H9 (cell line): ENCODE data around the gene PROK1. TPM values are rescaled to one million over a fixed set of nuclear protein-coding genes. Genes with fewer than 3 reads are reported as not detected.

Experiments used
- DNase-seq: peaks from one replicate; pipeline ENCODE4 v3.0.0-alpha.2; 2017
- H2AFZ ChIP-seq: one replicate; pipeline ENCODE4 v1.6.1; 2013; ENCODE audit warnings: mild to moderate bottlenecking, low read length, control low read depth, moderate library complexity
- H2AK5ac ChIP-seq: 2 replicates; pipeline ENCODE4 v1.6.1; 2013; ENCODE audit warnings: low read length, control low read depth, mixed read lengths; ENCODE audit not compliant: insufficient read length
- H2BK120ac ChIP-seq: one replicate; pipeline ENCODE4 v1.6.1; 2013; ENCODE audit warnings: low read depth, mild to moderate bottlenecking, low read length, control low read depth, inconsistent platforms; ENCODE audit not compliant: poor library complexity, severe bottlenecking
- H2BK12ac ChIP-seq: 2 replicates; pipeline ENCODE4 v1.6.1; 2013; ENCODE audit warnings: low read length, control low read depth, mixed read lengths, low read depth; ENCODE audit not compliant: insufficient read length
- H2BK15ac ChIP-seq: 2 replicates; pipeline ENCODE4 v1.6.1; 2013; ENCODE audit warnings: low read depth, low read length, control low read depth
- H2BK20ac ChIP-seq: one replicate; pipeline ENCODE4 v1.6.1; 2013; ENCODE audit warnings: low read depth, mild to moderate bottlenecking, low read length, control low read depth, inconsistent platforms; ENCODE audit not compliant: poor library complexity, severe bottlenecking
- H2BK5ac ChIP-seq: 2 replicates; pipeline ENCODE4 v1.6.1; 2013; ENCODE audit warnings: low read length, control low read depth, mixed read lengths; ENCODE audit not compliant: insufficient read length
- H3K14ac ChIP-seq: 2 replicates; pipeline ENCODE4 v1.6.1; 2013; ENCODE audit warnings: low read length, control low read depth; ENCODE audit not compliant: insufficient read depth
- H3K18ac ChIP-seq: 2 replicates; pipeline ENCODE4 v1.6.1; 2013; ENCODE audit warnings: low read depth, mild to moderate bottlenecking, mixed read lengths, low read length, control low read depth; ENCODE audit not compliant: insufficient read length
- H3K23ac ChIP-seq: 2 replicates; pipeline ENCODE4 v1.6.1; 2013; ENCODE audit warnings: low read length, control low read depth, mixed read lengths, low read depth; ENCODE audit not compliant: insufficient read length
- H3K23me2 ChIP-seq: 2 replicates; pipeline ENCODE4 v1.6.1; 2013; ENCODE audit warnings: low read depth, mild to moderate bottlenecking, mixed read lengths, low read length, control low read depth; ENCODE audit not compliant: insufficient read length, poor library complexity, severe bottlenecking
- H3K27ac ChIP-seq: 2 replicates; pipeline ENCODE4 v1.5.1; 2013; ENCODE audit warnings: low read length, control low read depth, mixed read lengths, low read depth; ENCODE audit not compliant: insufficient read length
- H3K27me3 ChIP-seq: 2 replicates; pipeline ENCODE4 v1.6.1; 2013; ENCODE audit warnings: low read length, control low read depth, inconsistent platforms; ENCODE audit not compliant: insufficient read depth
- H3K4ac ChIP-seq: 2 replicates; pipeline ENCODE4 v1.6.1; 2013; ENCODE audit warnings: low read depth, mild to moderate bottlenecking, control low read depth, inconsistent platforms, low read length, moderate library complexity
- H3K4me1 ChIP-seq: 2 replicates; pipeline ENCODE4 v1.6.1; 2013; ENCODE audit warnings: low read length, control low read depth, inconsistent platforms; ENCODE audit not compliant: insufficient read depth
- H3K4me2 ChIP-seq: 2 replicates; pipeline ENCODE4 v1.6.1; 2013; ENCODE audit warnings: low read length, control low read depth, mixed read lengths; ENCODE audit not compliant: insufficient read length, insufficient read depth
- H3K56ac ChIP-seq: 2 replicates; pipeline ENCODE4 v1.6.1; 2013; ENCODE audit warnings: low read depth, mild to moderate bottlenecking, mixed read lengths, low read length, control low read depth; ENCODE audit not compliant: insufficient read length
- H3K79me1 ChIP-seq: 2 replicates; pipeline ENCODE4 v1.6.1; 2013; ENCODE audit warnings: low read depth, mild to moderate bottlenecking, moderate library complexity, low read length, control low read depth, inconsistent platforms; ENCODE audit not compliant: insufficient read depth, poor library complexity, severe bottlenecking
- H3K79me2 ChIP-seq: 2 replicates; pipeline ENCODE4 v1.6.1; 2013; ENCODE audit warnings: low read length, control low read depth, inconsistent platforms; ENCODE audit not compliant: insufficient read depth
- H3K9ac ChIP-seq: 2 replicates; pipeline ENCODE4 v1.6.1; 2013; ENCODE audit warnings: low read length, control low read depth, mixed read lengths; ENCODE audit not compliant: insufficient read length; ENCODE audit errors: extremely low read depth
- H3K9me3 ChIP-seq: one replicate; pipeline ENCODE4 v1.6.1; 2013; ENCODE audit warnings: low read depth, low read length, inconsistent platforms; ENCODE audit not compliant: control insufficient read depth
- H3T11ph ChIP-seq: one replicate; pipeline ENCODE4 v1.6.1; 2013; ENCODE audit warnings: mild to moderate bottlenecking, low read length, control low read depth, inconsistent platforms
- H4K20me1 ChIP-seq: one replicate; pipeline ENCODE4 v1.6.1; 2013; ENCODE audit not compliant: control insufficient read depth, insufficient read length, insufficient read depth
- H4K5ac ChIP-seq: 2 replicates; pipeline ENCODE4 v1.6.1; 2013; ENCODE audit warnings: low read depth, mild to moderate bottlenecking, mixed read lengths, low read length, control low read depth; ENCODE audit not compliant: insufficient read length
- H4K8ac ChIP-seq: replicated peaks from 2 replicates; pipeline ENCODE4 v1.6.1; 2013; ENCODE audit warnings: low read length, control low read depth, mixed read lengths, low read depth; ENCODE audit not compliant: insufficient read length
- H4K91ac ChIP-seq: 2 replicates; pipeline ENCODE4 v1.6.1; 2013; ENCODE audit warnings: low read depth, mild to moderate bottlenecking, moderate library complexity, mixed read lengths, low read length, control low read depth; ENCODE audit not compliant: insufficient read length
- H3K27ac Mint-ChIP-seq, 3 experiments: 2 replicates in 2 of 3; 3 replicates in 1 of 3; pipeline ENCODE4 v1.8.0; 2020 to 2021; ENCODE audit warnings: mixed read lengths in 3 of 3, mild to moderate bottlenecking in 1 of 3, moderate library complexity in 1 of 3
- H3K27me3 Mint-ChIP-seq: 2 replicates; pipeline ENCODE4 v1.8.0; 2021; ENCODE audit warnings: low read depth, mild to moderate bottlenecking, moderate library complexity, mixed read lengths
- H3K36me3 Mint-ChIP-seq, 3 experiments: 2 replicates in 2 of 3; 3 replicates in 1 of 3; pipeline ENCODE4 v1.8.0; 2020 to 2021; ENCODE audit warnings: low read depth in 3 of 3, mixed read lengths in 3 of 3; ENCODE audit not compliant: insufficient read depth in 1 of 3
- H3K4me1 Mint-ChIP-seq, 2 experiments: 2 replicates each; pipeline ENCODE4 v1.8.0; 2020; ENCODE audit warnings: mixed read lengths in 2 of 2
- H3K4me3 Mint-ChIP-seq, 2 experiments: 2 replicates in 1 of 2; 3 replicates in 1 of 2; pipeline ENCODE4 v1.8.0; 2020 to 2021; ENCODE audit warnings: mild to moderate bottlenecking in 2 of 2, mixed read lengths in 2 of 2, moderate library complexity in 1 of 2
- H3K9me3 Mint-ChIP-seq, 2 experiments: 2 replicates in 1 of 2; 3 replicates in 1 of 2; pipeline ENCODE4 v1.8.0; 2020; ENCODE audit warnings: mild to moderate bottlenecking in 2 of 2, mixed read lengths in 2 of 2, moderate library complexity in 1 of 2
- WGBS: extraction: QIAGEN DNeasy Blood & Tissue Kit; methylation state at CpG from one replicate; pipeline ENCODE4 v1.1.7; 2013; ENCODE audit warnings: missing lambda C conversion rate, low lambda C conversion rate, mixed read lengths; ENCODE audit not compliant: insufficient read length; ENCODE audit errors: extremely low coverage; 5-methylcytosine and 5-hydroxymethylcytosine counted together
- total RNA-seq: library from RNA; stranded (reverse); gene quantifications from 2 replicates; pipeline ENCODE4 v1.2.1, GENCODE V29; 2021
- TF ChIP-seq, protein P1 (sequence below): fragments of 200-600 bp; sonication (generic); conservative IDR thresholded peaks from 3 replicates; pipeline ENCODE4 v1.8.0; 2021; ENCODE audit warnings: antibody characterized with exemption, mild to moderate bottlenecking

The PROK1 gene
- total RNA-seq, 1 experiment from 2014 or later = not detected

DNA sequence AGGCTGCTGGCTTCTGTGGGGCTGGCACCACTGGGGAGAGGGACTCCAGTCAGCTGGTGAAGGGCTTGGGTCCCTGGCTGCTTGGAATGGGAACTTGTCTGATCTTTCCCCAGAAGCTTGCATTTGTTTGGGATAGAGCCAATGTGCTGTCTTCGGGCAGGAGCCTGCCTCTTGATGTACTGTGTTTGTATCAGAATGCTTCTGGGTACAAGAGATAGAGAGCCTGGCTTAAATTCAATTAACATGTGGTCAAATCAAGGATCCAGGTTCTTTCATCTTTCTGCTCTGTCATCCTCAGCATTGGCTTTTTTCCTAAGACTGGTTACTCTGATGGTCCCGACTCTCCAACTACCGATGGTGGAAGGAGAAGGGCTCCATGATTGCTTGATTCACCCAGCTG, 16.0 kb upstream of the PROK1 start:
- no peak overlapping the region for H3K18ac ChIP-seq
- H4K5ac ChIP-seq = no peak overlapping the region
- H4K91ac ChIP-seq = no peak overlapping the region
- no peaks in the 10 kb centered on the region; the same call in 1 of the 2 replicates for H3K27me3 ChIP-seq
- H3T11ph ChIP-seq = no peak overlapping the region
- no peak overlapping the region for H2AFZ ChIP-seq
- Mint-ChIP-seq H3K4me1 (peaks cover 23 to 30% of the 10 kb centered on the region in 2 experiments), H3K27me3 (peaks cover 22% of the 10 kb centered on the region), H3K27ac (no peak overlapping the region), H3K9me3 (no peaks in the 10 kb centered on the region), H3K36me3 (no peaks in the 10 kb centered on the region), H3K4me3 (no peak overlapping the region)
- H3K4me2 ChIP-seq = no peak overlapping the region
- H2BK15ac ChIP-seq = no peak overlapping the region
- no peak overlapping the region for H3K56ac ChIP-seq
- H3K27ac ChIP-seq = no peak overlapping the region
- H3K23me2 ChIP-seq = no peaks in the 10 kb centered on the region
- no peaks in the 10 kb centered on the region for H4K20me1 ChIP-seq
- H2BK12ac ChIP-seq = no peak overlapping the region
- H3K9me3 ChIP-seq = no peaks in the 10 kb centered on the region
- no peak overlapping the region for H3K14ac ChIP-seq
- no peak overlapping the region for H2AK5ac ChIP-seq
- H2BK120ac ChIP-seq = no peak overlapping the region
- no peak overlapping the region for H3K23ac ChIP-seq
- H4K8ac ChIP-seq = no peak overlapping the region
- H2BK20ac ChIP-seq = no peak overlapping the region
- H3K4me1 ChIP-seq = no peaks in the 10 kb centered on the region; the same call in 1 of the 2 replicates
- no peaks in the 10 kb centered on the region for H3K79me2 ChIP-seq
- no peak overlapping the region for H3K4ac ChIP-seq
- DNase-seq = no peak
- no peak overlapping the region for H2BK5ac ChIP-seq
- TF ChIP-seq, protein P1, sequence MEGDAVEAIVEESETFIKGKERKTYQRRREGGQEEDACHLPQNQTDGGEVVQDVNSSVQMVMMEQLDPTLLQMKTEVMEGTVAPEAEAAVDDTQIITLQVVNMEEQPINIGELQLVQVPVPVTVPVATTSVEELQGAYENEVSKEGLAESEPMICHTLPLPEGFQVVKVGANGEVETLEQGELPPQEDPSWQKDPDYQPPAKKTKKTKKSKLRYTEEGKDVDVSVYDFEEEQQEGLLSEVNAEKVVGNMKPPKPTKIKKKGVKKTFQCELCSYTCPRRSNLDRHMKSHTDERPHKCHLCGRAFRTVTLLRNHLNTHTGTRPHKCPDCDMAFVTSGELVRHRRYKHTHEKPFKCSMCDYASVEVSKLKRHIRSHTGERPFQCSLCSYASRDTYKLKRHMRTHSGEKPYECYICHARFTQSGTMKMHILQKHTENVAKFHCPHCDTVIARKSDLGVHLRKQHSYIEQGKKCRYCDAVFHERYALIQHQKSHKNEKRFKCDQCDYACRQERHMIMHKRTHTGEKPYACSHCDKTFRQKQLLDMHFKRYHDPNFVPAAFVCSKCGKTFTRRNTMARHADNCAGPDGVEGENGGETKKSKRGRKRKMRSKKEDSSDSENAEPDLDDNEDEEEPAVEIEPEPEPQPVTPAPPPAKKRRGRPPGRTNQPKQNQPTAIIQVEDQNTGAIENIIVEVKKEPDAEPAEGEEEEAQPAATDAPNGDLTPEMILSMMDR = no peak
- WGBS = no CpG with 5 or more reads among the region's 3 CpGs
- H3K79me1 ChIP-seq = no peaks in the 10 kb centered on the region
- no peak overlapping the region for H3K9ac ChIP-seq
